Stimulated activated naive CD8-positive, alpha-beta T cell treated with anti-CD3 and anti-CD28 coated beads, Interleukin-15, Interleukin-2, amounts not matched to agents 100 ng/mL and 50 ng/mL, for 24 hours (primary cell): ENCODE data around the gene SYNE2.
"Not testable (repeated sequence)": the region's sequence is repeated elsewhere in the genome, so short reads cannot be mapped to it uniquely, and the experiment has no call there.

Source experiments
- H3K27ac Mint-ChIP-seq: one replicate; pipeline ENCODE4 v1.8.0; 2021; ENCODE audit warnings: mild to moderate bottlenecking, mixed read lengths
- H3K27me3 Mint-ChIP-seq: one replicate; pipeline ENCODE4 v1.8.0; 2021; ENCODE audit warnings: mixed read lengths
- H3K36me3 Mint-ChIP-seq: one replicate; pipeline ENCODE4 v1.8.0; 2021; ENCODE audit warnings: low read depth, mixed read lengths
- H3K4me1 Mint-ChIP-seq: one replicate; pipeline ENCODE4 v1.8.0; 2021; ENCODE audit warnings: low read depth, mixed read lengths
- H3K4me3 Mint-ChIP-seq: one replicate; pipeline ENCODE4 v1.8.0; 2021; ENCODE audit warnings: mild to moderate bottlenecking, mixed read lengths
- H3K9me3 Mint-ChIP-seq: one replicate; pipeline ENCODE4 v1.8.0; 2021; ENCODE audit warnings: mixed read lengths

The SYNE2 gene

GRCh38 chr14:63991833-63992232 is 139.0 kb downstream of the SYNE2 start:
- Mint-ChIP-seq H3K27me3 (no peaks in the 10 kb centered on the region), H3K27ac (no peak overlapping the region), H3K4me1 (peaks cover 10% of the 10 kb centered on the region), H3K36me3 (peaks cover 14% of the 10 kb centered on the region), H3K9me3 (no peaks in the 10 kb centered on the region), H3K4me3 (no peak overlapping the region)

- Mint-ChIP-seq H3K36me3 (peaks cover 20% of the 10 kb centered on the region), H3K27ac (peak overlapping the region; percentile 62)
Measured at GRCh38 chr14:63992858-63993257, 140.1 kb downstream of the SYNE2 start.

GRCh38 chr14:63993992-63994391 is 141.2 kb downstream of the SYNE2 start:
- Mint-ChIP-seq H3K36me3 (peaks cover 22% of the 10 kb centered on the region), H3K9me3 (no peaks in the 10 kb centered on the region), H3K27ac (no peak overlapping the region), H3K4me3 (no peak overlapping the region), H3K27me3 (no peaks in the 10 kb centered on the region), H3K4me1 (peaks cover 7% of the 10 kb centered on the region)

More at GRCh38 chr14:63992858-63993257, 140.1 kb downstream of the SYNE2 start:
- Mint-ChIP-seq H3K4me1 (peaks cover 10% of the 10 kb centered on the region), H3K27me3 (no peaks in the 10 kb centered on the region), H3K9me3 (no peaks in the 10 kb centered on the region), H3K4me3 (no peak overlapping the region)

DNA sequence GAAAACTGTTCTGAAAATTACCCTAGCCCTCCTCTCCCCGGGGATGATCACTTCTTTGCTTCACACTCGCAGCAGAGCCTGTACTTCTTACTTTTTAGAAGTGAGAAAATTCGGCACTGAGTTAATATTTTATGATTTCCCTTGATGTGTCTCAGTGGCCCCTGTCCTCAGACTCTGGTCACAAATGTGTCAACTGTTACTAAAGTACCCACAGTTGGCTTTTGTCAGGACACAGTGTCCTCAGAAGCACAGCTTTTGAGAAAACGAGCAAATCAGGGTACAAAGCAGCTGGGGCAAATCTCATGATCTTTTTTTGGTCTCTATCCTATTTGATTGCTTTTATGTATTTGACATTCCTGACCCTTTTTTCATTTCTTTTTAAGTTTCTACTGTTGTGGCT is 142.5 kb downstream of the SYNE2 start:
- Mint-ChIP-seq H3K4me3 (no peak overlapping the region), H3K36me3 (peaks cover 32% of the 10 kb centered on the region), H3K27ac (no peak overlapping the region)

DNA sequence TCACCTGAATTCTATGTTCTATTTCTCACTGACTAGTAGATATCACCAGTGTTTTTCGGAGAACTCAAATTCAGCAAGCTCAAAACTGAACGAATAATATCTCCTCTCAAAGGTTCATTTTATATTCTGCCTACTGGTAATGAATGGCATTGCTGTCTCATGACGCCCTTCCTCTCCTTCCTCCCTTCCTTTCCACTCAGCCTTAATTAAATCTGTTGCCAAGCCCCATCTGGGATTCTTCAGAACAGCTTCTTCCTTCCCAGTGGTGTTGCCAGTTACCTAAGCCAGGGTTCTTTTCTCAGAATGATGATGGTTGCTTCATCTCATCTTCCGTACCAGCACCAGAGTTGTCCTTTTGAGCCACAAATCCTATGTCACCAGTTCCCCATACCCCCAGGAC is 143.2 kb downstream of the SYNE2 start:
- Mint-ChIP-seq H3K36me3 (peaks cover 34% of the 10 kb centered on the region), H3K4me1 (peaks cover 7% of the 10 kb centered on the region), H3K27ac (no peak overlapping the region), H3K27me3 (no peaks in the 10 kb centered on the region), H3K4me3 (no peak overlapping the region), H3K9me3 (no peaks in the 10 kb centered on the region)

More for the DNA sequence above, 142.5 kb downstream of the SYNE2 start:
- Mint-ChIP-seq H3K4me1 (peaks cover 7% of the 10 kb centered on the region), H3K9me3 (no peaks in the 10 kb centered on the region), H3K27me3 (no peaks in the 10 kb centered on the region)

DNA sequence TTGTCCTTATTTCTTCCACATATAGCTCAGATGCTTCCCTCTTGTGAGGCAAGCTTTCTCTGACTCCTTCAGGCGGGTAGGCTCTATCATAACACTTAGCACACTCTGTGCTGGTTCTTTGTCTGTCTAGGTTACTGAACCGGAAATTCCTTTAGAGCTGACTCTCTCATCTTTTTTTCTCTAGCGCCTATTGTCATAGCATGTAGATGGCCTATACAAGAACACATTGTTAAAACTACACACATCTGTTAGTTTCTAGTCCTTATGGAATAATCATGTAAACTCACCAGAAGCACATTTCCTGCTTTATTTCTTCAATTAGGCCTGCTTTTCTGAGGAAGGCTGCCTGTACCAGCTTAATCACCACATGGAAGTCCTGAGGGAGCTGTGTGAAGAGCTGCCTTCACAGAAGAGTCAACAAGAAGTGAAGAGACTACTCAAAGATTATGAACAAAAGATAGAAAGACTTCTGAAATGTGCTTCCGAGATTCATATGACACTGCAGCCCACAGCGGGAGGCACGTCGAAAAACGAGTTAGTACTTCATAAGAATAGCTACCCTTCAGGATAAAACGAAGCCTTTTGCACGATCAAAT is 143.9 kb downstream of the SYNE2 start:
- Mint-ChIP-seq H3K27ac (peak overlapping the region; percentile 2), H3K36me3 (peaks cover 36% of the 10 kb centered on the region), H3K27me3 (no peaks in the 10 kb centered on the region), H3K4me3 (no peak overlapping the region), H3K9me3 (no peaks in the 10 kb centered on the region), H3K4me1 (peaks cover 4% of the 10 kb centered on the region)

DNA sequence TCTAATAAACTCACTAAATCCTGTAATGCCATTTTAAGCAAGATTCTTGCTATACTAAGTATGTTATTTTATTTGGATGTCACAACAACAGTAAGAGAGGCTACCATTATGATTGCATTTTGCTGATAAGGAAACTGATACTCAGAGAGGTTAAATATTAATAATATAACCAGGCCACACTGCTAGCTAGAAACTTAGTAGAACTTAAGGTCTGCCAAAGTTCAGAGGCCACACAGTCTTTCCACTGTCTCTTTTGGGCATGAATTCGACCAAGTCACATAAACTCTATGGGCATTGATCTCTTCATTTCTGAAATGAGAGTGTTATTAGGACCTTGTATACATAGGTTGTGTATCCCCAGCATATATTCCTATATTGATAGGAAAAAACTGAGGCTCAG is 147.9 kb downstream of the SYNE2 start:
- Mint-ChIP-seq H3K4me1 (no peaks in the 10 kb centered on the region), H3K27me3 (no peaks in the 10 kb centered on the region), H3K36me3 (peaks cover 65% of the 10 kb centered on the region), H3K4me3 (no peak overlapping the region), H3K9me3 (no peaks in the 10 kb centered on the region), H3K27ac (no peak overlapping the region)

DNA sequence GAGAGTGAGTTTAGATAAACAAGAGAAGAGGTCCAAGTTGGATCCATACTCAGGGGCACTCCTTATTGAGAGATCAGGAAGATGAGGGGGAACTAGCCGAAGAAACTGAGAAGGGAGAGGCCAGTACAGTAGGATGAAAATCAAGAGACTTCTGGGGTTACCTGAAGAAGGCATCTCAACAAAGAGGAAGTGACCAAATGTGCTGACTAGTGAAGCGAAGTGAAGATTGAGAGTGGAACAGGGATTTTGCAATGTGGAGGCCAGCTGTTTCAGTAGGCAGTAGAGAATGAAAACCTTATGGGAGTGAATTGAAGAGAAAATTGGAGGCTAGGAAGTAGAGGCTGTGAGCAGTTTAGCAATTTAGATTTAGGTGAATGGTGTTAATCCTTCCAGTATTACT is 153.0 kb downstream of the SYNE2 start:
- Mint-ChIP-seq H3K4me3 (no peak overlapping the region), H3K36me3 (peaks cover 36% of the 10 kb centered on the region), H3K27me3 (no peaks in the 10 kb centered on the region), H3K27ac (peak overlapping the region; percentile 23), H3K4me1 (no peaks in the 10 kb centered on the region), H3K9me3 (no peaks in the 10 kb centered on the region)

GRCh38 chr14:64008016-64008415 is 155.2 kb downstream of the SYNE2 start:
- H3K9me3 Mint-ChIP-seq: no peaks in the 10 kb centered on the region

DNA sequence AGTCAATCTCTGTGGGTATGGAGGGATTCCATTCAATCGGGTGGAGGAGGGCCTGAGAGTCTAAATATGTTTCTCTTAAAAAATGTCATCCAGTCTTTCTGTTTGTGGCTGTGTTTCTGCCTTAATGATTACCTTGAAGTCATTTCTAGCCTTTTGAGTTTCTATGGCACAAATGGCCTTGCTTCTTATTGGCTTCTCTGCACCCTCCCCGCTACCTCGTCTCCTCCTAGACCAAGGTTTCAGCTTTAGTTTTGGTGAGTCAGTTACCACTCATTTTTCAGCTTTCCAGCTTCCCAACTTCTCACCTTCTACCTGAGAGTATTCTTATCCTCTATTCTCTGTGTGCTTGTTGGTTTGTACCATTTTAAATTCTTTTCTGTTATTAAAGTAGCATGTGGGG is 159.2 kb downstream of the SYNE2 start:
- peaks cover 26% of the 10 kb centered on the region for H3K36me3 Mint-ChIP-seq
- H3K9me3 Mint-ChIP-seq: peaks cover 6% of the 10 kb centered on the region
- H3K27me3 Mint-ChIP-seq: no peaks in the 10 kb centered on the region
- no peak overlapping the region for H3K4me3 Mint-ChIP-seq
- no peaks in the 10 kb centered on the region for H3K4me1 Mint-ChIP-seq
- no peak overlapping the region for H3K27ac Mint-ChIP-seq

More at GRCh38 chr14:64008016-64008415, 155.2 kb downstream of the SYNE2 start:
- Mint-ChIP-seq H3K27ac (peak overlapping the region; percentile 50), H3K36me3 (peaks cover 33% of the 10 kb centered on the region), H3K27me3 (no peaks in the 10 kb centered on the region), H3K4me3 (no peak overlapping the region), H3K4me1 (no peaks in the 10 kb centered on the region)

- Mint-ChIP-seq H3K4me1 (no peaks in the 10 kb centered on the region), H3K9me3 (peaks cover 6% of the 10 kb centered on the region), H3K27me3 (no peaks in the 10 kb centered on the region), H3K36me3 (peaks cover 26% of the 10 kb centered on the region), H3K27ac (no peak overlapping the region), H3K4me3 (no peak overlapping the region)
Measured at GRCh38 chr14:64012720-64013119, 159.9 kb downstream of the SYNE2 start.

- H3K4me1 Mint-ChIP-seq: no peaks in the 10 kb centered on the region
- no peak overlapping the region for H3K27ac Mint-ChIP-seq
Measured at GRCh38 chr14:64025479-64025878, 172.7 kb downstream of the SYNE2 start.

DNA sequence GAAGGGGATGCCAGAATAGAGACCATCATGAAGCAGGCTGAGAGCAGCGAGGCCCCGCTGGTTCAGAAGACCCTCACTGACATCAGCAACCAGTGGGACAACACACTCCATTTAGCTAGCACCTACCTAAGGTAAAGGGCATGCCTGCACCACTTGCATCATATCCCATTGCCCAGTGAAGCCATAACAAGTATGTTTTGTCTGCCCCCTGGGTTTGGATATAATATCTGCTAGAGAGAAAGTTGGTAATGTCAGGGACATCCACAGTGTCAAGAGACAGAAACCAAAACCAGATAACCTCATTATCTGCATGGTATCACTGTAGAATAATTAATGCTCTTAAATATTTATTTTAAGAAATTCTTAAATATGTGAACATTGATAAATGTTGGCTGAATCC is 173.8 kb downstream of the SYNE2 start:
- Mint-ChIP-seq H3K4me1 (no peaks in the 10 kb centered on the region), H3K27me3 (no peaks in the 10 kb centered on the region), H3K36me3 (peaks cover 35% of the 10 kb centered on the region), H3K9me3 (no peaks in the 10 kb centered on the region), H3K27ac (no peak overlapping the region), H3K4me3 (no peak overlapping the region)

More at GRCh38 chr14:64025479-64025878, 172.7 kb downstream of the SYNE2 start:
- peaks cover 25% of the 10 kb centered on the region for H3K36me3 Mint-ChIP-seq
- no peak overlapping the region for H3K4me3 Mint-ChIP-seq
- H3K9me3 Mint-ChIP-seq: no peaks in the 10 kb centered on the region
- H3K27me3 Mint-ChIP-seq: no peaks in the 10 kb centered on the region

DNA sequence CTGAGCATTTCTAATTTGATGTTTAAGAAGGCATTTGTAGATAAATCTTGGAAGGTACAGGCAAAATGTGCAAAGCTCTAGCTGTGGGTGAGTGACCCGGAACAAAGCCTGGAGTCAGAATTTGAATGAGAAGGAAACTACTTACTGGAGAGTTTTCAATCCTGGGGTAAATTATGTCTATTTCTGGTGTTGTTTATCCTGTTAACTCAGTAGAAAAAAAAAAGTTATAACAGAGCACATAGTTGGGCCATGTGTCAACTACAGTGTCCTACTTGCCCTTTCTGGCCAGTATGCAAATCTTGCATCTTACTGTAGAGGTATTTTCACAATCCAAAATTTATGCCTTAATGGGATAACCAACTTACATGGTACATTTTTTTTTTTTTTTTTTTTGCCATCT is 182.3 kb downstream of the SYNE2 start:
- Mint-ChIP-seq H3K27me3 (no peaks in the 10 kb centered on the region), H3K4me3 (no peak overlapping the region), H3K36me3 (peaks cover 33% of the 10 kb centered on the region), H3K27ac (no peak overlapping the region), H3K9me3 (no peaks in the 10 kb centered on the region), H3K4me1 (no peaks in the 10 kb centered on the region)

DNA sequence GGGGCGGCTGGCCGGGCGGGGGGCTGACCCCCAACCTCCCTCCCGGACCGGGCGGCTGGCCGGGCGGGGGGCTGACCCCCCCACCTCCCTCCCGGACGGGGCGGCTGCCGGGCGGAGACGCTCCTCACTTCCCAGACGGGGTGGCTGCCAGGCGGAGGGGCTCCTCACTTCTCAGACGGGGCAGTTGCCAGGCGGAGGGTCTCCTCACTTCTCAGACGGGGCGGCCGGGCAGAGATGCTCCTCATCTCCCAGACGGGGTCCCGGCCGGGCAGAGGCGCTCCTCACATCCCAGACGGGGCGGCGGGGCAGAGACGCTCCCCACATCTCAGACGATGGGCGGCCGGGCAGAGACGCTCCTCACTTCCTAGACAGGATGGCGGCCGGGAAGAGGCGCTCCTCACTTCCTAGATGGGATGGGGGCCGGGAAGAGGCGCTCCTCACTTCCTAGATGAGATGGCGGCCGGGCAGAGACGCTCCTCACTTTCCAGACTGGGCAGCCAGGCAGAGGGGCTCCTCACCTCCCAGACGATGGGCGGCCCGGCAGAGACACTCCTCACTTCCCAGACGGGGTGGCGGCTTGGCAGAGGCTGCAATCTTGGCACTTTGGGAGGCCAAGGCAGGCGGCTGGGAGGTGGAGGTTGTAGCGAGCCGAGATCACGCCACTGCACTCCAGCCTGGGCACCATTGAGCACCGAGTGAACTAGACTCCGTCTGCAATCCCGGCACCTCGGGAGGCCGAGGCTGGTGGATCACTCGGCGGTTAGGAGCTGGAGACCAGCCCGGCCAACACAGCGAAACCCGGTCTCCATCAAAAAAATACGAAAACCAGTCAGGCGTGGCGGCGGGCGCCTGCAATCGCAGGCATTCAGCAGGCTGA is 185.3 kb downstream of the SYNE2 start:
- H3K36me3 Mint-ChIP-seq: peaks cover 33% of the 10 kb centered on the region
- H3K4me3 Mint-ChIP-seq, H3K9me3 Mint-ChIP-seq, H3K27ac Mint-ChIP-seq, H3K4me1 Mint-ChIP-seq, H3K27me3 Mint-ChIP-seq: not testable (repeated sequence)
